GM18951 (cell line): Measurements from ENCODE around the gene FBH1.
"Not testable (repeated sequence)": the region's sequence is repeated elsewhere in the genome, so short reads cannot be mapped to it uniquely, and the experiment has no call there.

Source experiments
- POLR2A ChIP-seq: IDR thresholded peaks from 4 replicates; pipeline ENCODE4 v1.6.1; 2011; ENCODE audit warnings: mild to moderate bottlenecking; ENCODE audit not compliant: insufficient read length, insufficient read depth; ENCODE audit errors: extremely low read depth
- in situ Hi-C: fragments of 300-500 bp; cut with MboI; formaldehyde crosslinking; loops from one replicate; pipeline ENCODE4 v1.12.0; 2022; ENCODE audit warnings: low sequenced_read_pairs, mixed read lengths, inconsistent platforms; ENCODE audit not compliant: unreplicated experiment

Gene FBH1

GRCh38 chr10:5889624-5890451 is at the start of gene FBH1, which contains the start of gene ANKRD16:
FBH1 (plus strand) TSS chr10:5890243; CDS start chr10:5890346, 103 bp downstream.
ANKRD16 (minus strand) TSS chr10:5889893; CDS start chr10:5889354, 539 bp downstream.
- in situ Hi-C loops: loop anchor here (25.0 kb wide), 1 partner anchor 453 kb away; no protein-coding TSS in a partner anchor
- TF ChIP-seq POLR2A: peak; percentile 86

GRCh38 chr10:5840314-5841307 is 49.4 kb upstream of the FBH1 start:
- peak; percentile 66 for TF ChIP-seq POLR2A
- in situ Hi-C loops: no loop called here

- in situ Hi-C loops: no loop called here
- TF ChIP-seq POLR2A: no peak
Observed at GRCh38 chr10:5841965-5842364, 48.1 kb upstream of the FBH1 start.

- in situ Hi-C loops: no loop called here
- TF ChIP-seq POLR2A: no peak
Observed at GRCh38 chr10:5843686-5844344, 46.2 kb upstream of the FBH1 start.

GRCh38 chr10:5844345-5845055 is 45.5 kb upstream of the FBH1 start:
- no peak for TF ChIP-seq POLR2A
- in situ Hi-C loops: no loop called here

GRCh38 chr10:5846667-5847066 is 43.4 kb upstream of the FBH1 start:
- in situ Hi-C loops: not testable (repeated sequence)

GRCh38 chr10:5854131-5854475 is 35.9 kb upstream of the FBH1 start:
- in situ Hi-C loops: no loop called here
- TF ChIP-seq POLR2A: no peak

DNA sequence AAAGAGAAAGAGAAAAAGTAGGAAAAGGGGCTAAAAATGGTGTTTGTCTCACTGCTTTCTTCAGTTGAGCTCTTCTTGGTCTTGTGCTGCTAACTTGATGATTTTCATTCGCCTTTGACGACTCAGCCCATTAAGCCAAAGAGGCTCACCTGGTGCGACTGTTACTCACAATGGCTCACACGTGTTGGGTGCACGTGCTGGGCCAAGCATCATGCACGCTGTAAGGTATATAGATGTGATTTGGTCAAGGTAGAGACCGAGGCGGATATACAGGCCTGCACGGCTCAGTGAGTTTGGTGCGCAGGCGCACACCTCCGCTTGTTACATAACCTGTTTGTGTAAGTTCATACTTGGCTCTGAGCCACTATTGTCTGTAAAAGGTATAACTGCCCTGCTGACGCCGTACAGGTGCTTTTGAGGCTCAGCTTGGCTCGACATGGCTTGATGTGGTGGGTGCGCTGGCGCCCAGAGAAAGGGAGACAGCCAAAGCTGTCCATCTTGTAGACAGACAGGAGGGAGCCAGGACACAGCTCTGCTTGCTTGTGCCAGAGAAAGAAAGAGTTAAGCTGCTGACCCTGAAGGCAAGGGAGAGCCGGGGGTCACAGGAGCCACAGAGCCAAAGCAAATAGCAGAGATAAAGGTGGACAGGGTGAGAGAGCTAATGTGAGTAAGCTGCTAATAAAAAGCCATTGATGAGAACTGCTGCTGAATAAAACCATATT is 33.9 kb upstream of the FBH1 start:
- TF ChIP-seq POLR2A: no peak
- in situ Hi-C loops: no loop called here

- in situ Hi-C loops: no loop called here
- TF ChIP-seq POLR2A: no peak
Observed at GRCh38 chr10:5856701-5857004, 33.4 kb upstream of the FBH1 start.

DNA sequence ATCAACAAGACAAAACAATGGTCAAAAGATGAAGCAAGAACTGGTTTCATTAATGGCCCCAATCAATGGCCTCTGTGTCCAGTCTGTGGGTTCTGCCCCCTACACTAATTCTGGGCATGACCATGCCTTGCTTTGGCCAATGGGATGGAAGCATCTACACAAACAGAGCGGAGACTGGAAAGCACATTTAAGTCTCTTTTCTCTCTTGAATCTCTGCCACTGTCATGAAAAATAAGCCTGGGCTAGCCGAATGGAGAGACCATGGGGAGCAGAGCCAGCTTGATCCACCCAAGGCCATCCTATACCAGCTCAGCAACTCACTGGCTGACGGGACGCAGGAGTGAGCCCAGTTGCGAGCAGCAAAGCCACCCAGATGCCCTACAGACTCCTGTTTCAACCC is 31.2 kb upstream of the FBH1 start:
- TF ChIP-seq POLR2A: no peak
- in situ Hi-C loops: no loop called here

DNA sequence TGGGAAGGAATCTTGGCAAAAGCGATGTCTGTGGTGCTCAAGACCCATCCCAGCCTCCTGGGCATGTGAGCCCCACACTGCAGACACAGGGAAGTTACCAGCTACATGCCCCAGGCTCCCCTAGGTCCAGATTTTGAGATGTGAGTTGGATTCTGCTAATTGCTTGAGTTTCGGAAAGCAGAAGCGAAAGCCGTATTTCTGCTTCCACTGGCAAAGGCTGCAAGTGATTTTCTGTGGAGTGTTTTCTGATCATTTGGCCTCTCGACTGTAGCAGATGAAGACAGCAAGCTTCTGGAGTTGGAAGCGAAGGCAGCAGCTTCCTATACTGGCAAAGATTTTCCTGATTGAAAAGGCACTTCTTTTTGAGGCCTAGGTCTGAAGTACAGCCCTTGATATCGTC is 30.0 kb upstream of the FBH1 start:
- TF ChIP-seq POLR2A: no peak
- in situ Hi-C loops: no loop called here

DNA sequence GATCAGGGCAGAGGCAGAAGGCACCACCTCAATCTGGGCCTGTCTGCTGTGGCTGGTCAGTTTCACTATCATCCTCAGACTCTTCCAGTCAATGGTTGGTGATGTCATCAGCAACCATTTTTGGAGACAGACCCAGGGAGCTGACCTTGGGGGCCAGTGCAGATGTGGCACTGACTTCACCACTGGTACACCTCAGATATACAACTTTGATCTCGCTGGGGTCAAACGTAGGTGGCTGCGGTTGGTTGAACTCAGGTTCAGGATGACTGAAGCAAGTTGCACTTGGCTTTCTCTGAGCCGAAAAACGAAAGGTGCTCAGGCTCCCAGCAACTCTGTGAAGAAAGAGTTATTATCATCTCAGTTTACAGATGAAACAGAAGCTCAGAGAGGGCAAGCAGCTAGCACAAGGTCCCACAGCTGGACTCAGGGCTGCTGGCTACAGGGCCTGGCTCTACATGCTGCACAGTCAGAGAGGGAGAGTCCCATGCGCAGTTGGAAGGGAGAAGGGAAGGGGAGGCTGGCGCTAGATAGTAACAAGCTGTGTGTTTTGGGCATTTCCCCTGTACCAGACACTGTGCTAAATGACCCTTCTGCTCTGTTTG is 27.6 kb upstream of the FBH1 start:
- TF ChIP-seq POLR2A: no peak
- in situ Hi-C loops: no loop called here

GRCh38 chr10:5862981-5863685 is 26.9 kb upstream of the FBH1 start:
- in situ Hi-C loops: not testable (repeated sequence)

DNA sequence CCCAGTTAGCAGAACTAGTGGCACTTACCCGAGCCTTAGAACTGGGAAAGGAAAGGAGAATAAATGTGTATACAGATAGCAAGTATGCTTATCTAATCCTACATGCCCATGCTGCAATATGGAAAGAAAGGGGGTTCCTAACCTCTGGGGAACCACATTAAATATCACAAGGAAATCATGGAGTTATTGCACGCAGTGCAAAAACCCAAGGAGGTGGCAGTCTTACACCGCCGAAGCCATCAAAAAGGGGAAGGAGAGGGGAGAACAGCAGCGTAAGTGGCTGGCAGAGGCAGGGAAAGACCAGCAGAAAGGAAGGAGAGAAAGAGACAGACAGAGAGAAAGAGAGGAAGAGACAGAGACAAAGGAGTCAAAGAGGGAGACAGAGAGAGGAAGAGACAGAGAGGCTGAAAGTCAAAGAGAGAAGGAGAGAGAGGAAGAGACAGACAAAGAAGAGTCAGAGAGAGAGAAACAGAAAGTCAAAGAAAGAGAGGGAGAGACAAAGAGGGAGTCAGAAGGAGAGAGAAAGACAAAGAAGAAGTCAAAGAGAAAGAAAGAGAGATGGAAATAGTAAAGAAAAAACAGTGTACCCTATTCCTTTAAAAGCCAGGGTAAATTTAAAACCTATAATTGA is 23.5 kb upstream of the FBH1 start:
- in situ Hi-C loops: not testable (repeated sequence)

DNA sequence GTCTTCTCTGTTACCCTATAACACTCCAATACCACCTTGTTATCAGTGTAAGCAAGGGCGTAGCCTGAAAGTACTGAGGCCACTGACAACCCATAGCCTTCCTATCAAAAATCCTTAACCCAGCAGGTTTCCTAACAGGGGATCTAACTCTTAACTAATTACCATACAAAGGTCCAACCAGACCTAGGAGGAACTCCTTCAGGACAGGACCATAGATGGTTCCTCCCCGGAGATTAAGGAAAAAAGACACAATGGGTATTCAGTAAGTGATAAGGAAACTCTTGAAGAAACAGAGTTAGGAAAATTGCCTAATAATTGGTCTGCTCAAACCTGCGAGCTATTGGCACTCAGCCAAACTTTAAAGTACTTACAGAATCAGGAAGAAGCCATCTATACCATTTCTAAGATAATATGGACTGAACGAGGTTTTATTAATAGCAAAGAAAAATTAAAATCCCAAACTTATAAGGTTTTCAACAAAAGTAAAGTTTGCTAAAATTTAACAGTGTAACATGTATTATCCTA is 22.9 kb upstream of the FBH1 start:
- in situ Hi-C loops: not testable (repeated sequence)

- in situ Hi-C loops: not testable (repeated sequence)
Observed at GRCh38 chr10:5868383-5868782, 21.7 kb upstream of the FBH1 start.
